ENCODE data around the gene ENOX2. TPM values are rescaled to one million over a fixed set of nuclear protein-coding genes. Genes with fewer than 3 reads are reported as not detected.
A peak's percentile ranks its signal among the peaks of the same experiment; 100 is the strongest.

Gene ENOX2
- total RNA-seq, 2 donors from 2014 or later, result 16.6 to 19.8 TPM

GRCh38 chrX:130874751-130875150 lies 28.3 kb downstream of the ENOX2 start:
- H3K27ac Mint-ChIP-seq, result no peak overlapping the region
- DNase-seq (ENCODE audit: low spot score), result no peak
- peaks cover 0 to 5% of the 10 kb centered on the region in 2 donors for H3K4me1 Mint-ChIP-seq (ENCODE audit: low read depth in 2 of 2)
- H3K27me3 Mint-ChIP-seq, result peaks cover 0 to 7% of the 10 kb centered on the region in 2 donors
- H3K4me3 Mint-ChIP-seq, result no peak overlapping the region
- H3K36me3 Mint-ChIP-seq, result no peaks in the 10 kb centered on the region
- ATAC-seq, result no peak
- H3K9me3 Mint-ChIP-seq, result no peaks in the 10 kb centered on the region

GRCh38 chrX:130869239-130869638 lies 33.8 kb downstream of the ENOX2 start:
- no peaks in the 10 kb centered on the region for H3K4me1 Mint-ChIP-seq (ENCODE audit: low read depth in 2 of 2)
- no peaks in the 10 kb centered on the region for H3K9me3 Mint-ChIP-seq

GRCh38 chrX:130861462-130861861 lies 41.5 kb downstream of the ENOX2 start:
- DNase-seq (ENCODE audit: low spot score) (no peak), ATAC-seq (no peak)
- Mint-ChIP-seq H3K4me1 (ENCODE audit: low read depth in 2 of 2) (no peaks in the 10 kb centered on the region), H3K36me3 (no peaks in the 10 kb centered on the region), H3K27me3 (no peaks in the 10 kb centered on the region), H3K27ac (no peak overlapping the region), H3K9me3 (no peaks in the 10 kb centered on the region), H3K4me3 (no peak overlapping the region)

More at GRCh38 chrX:130869239-130869638, 33.8 kb downstream of the ENOX2 start:
- Mint-ChIP-seq H3K27ac (no peak overlapping the region), H3K36me3 (no peaks in the 10 kb centered on the region), H3K27me3 (peaks cover 0 to 10% of the 10 kb centered on the region in 2 donors), H3K4me3 (no peak overlapping the region)
- ATAC-seq (no peak), DNase-seq (ENCODE audit: low spot score) (no peak)

- DNase-seq (ENCODE audit: low spot score) (no peak), ATAC-seq (peak in 1 of 2 donors; percentile 69)
- Mint-ChIP-seq H3K36me3 (no peaks in the 10 kb centered on the region), H3K27me3 (no peaks in the 10 kb centered on the region), H3K9me3 (no peaks in the 10 kb centered on the region), H3K4me3 (no peak overlapping the region), H3K27ac (no peak overlapping the region), H3K4me1 (ENCODE audit: low read depth in 2 of 2) (no peaks in the 10 kb centered on the region)
These were observed 45.8 kb downstream of the ENOX2 start for GRCh38 chrX:130857207-130857606.

GRCh38 chrX:130851569-130851968 lies 51.4 kb downstream of the ENOX2 start:
- no peaks in the 10 kb centered on the region for H3K9me3 Mint-ChIP-seq
- peaks cover 0 to 2% of the 10 kb centered on the region in 2 donors for H3K27me3 Mint-ChIP-seq
- ATAC-seq (no peak), DNase-seq (ENCODE audit: low spot score) (no peak)
- no peak overlapping the region for H3K4me3 Mint-ChIP-seq
- no peaks in the 10 kb centered on the region for H3K36me3 Mint-ChIP-seq
- peaks cover 5 to 8% of the 10 kb centered on the region in 2 donors for H3K4me1 Mint-ChIP-seq (ENCODE audit: low read depth in 2 of 2)
- no peak overlapping the region for H3K27ac Mint-ChIP-seq

GRCh38 chrX:130848763-130849162 lies 54.2 kb downstream of the ENOX2 start:
- no peaks in the 10 kb centered on the region for H3K36me3 Mint-ChIP-seq
- DNase-seq (ENCODE audit: low spot score) (no peak), ATAC-seq (no peak)
- peaks cover 0 to 2% of the 10 kb centered on the region in 2 donors for H3K27me3 Mint-ChIP-seq
- H3K4me3 Mint-ChIP-seq, result no peak overlapping the region
- H3K27ac Mint-ChIP-seq, result no peak overlapping the region
- H3K4me1 Mint-ChIP-seq (ENCODE audit: low read depth in 2 of 2), result peaks cover 5 to 8% of the 10 kb centered on the region in 2 donors
- no peaks in the 10 kb centered on the region for H3K9me3 Mint-ChIP-seq

- H3K27me3 Mint-ChIP-seq, result peaks cover 0 to 7% of the 10 kb centered on the region in 2 donors
- no peaks in the 10 kb centered on the region for H3K9me3 Mint-ChIP-seq
- no peak overlapping the region for H3K27ac Mint-ChIP-seq
- ATAC-seq (no peak), DNase-seq (ENCODE audit: low spot score) (no peak)
- peaks cover 8 to 11% of the 10 kb centered on the region in 2 donors for H3K4me1 Mint-ChIP-seq (ENCODE audit: low read depth in 2 of 2)
- no peak overlapping the region for H3K4me3 Mint-ChIP-seq
- H3K36me3 Mint-ChIP-seq, result no peaks in the 10 kb centered on the region
These were observed 56.3 kb downstream of the ENOX2 start for GRCh38 chrX:130846746-130847145.

- Mint-ChIP-seq H3K4me1 (ENCODE audit: low read depth in 2 of 2) (peaks cover 0 to 6% of the 10 kb centered on the region in 2 donors), H3K36me3 (no peaks in the 10 kb centered on the region), H3K27me3 (peaks cover 0 to 4% of the 10 kb centered on the region in 2 donors), H3K27ac (no peak overlapping the region), H3K9me3 (no peaks in the 10 kb centered on the region), H3K4me3 (no peak overlapping the region)
- DNase-seq (ENCODE audit: low spot score) (no peak), ATAC-seq (no peak)
These were observed 61.2 kb downstream of the ENOX2 start for GRCh38 chrX:130841776-130842175.

GRCh38 chrX:130840345-130840744 lies 62.7 kb downstream of the ENOX2 start:
- DNase-seq (ENCODE audit: low spot score) (no peak), ATAC-seq (no peak)
- Mint-ChIP-seq H3K27me3 (peaks cover 0 to 4% of the 10 kb centered on the region in 2 donors), H3K27ac (no peak overlapping the region), H3K9me3 (no peaks in the 10 kb centered on the region), H3K4me1 (ENCODE audit: low read depth in 2 of 2) (peaks cover 0 to 6% of the 10 kb centered on the region in 2 donors), H3K36me3 (no peaks in the 10 kb centered on the region), H3K4me3 (no peak overlapping the region)

- no peaks in the 10 kb centered on the region for H3K36me3 Mint-ChIP-seq
These were observed 66.6 kb downstream of the ENOX2 start for GRCh38 chrX:130836447-130836846.

GRCh38 chrX:130834830-130835229 lies 68.2 kb downstream of the ENOX2 start:
- no peaks in the 10 kb centered on the region for H3K9me3 Mint-ChIP-seq
- no peak overlapping the region for H3K4me3 Mint-ChIP-seq
- no peak for ATAC-seq
- H3K4me1 Mint-ChIP-seq (ENCODE audit: low read depth in 2 of 2), result peaks cover 7 to 20% of the 10 kb centered on the region in 2 donors
- H3K36me3 Mint-ChIP-seq, result no peaks in the 10 kb centered on the region
- DNase-seq (ENCODE audit: low spot score), result no peak
- H3K27me3 Mint-ChIP-seq, result peaks cover 0 to 7% of the 10 kb centered on the region in 2 donors
- H3K27ac Mint-ChIP-seq, result no peak overlapping the region

More at GRCh38 chrX:130836447-130836846, 66.6 kb downstream of the ENOX2 start:
- Mint-ChIP-seq H3K4me3 (no peak overlapping the region), H3K9me3 (no peaks in the 10 kb centered on the region), H3K4me1 (ENCODE audit: low read depth in 2 of 2) (peaks cover 4 to 13% of the 10 kb centered on the region in 2 donors), H3K27me3 (peaks cover 0 to 4% of the 10 kb centered on the region in 2 donors), H3K27ac (no peak overlapping the region)
- ATAC-seq (no peak), DNase-seq (ENCODE audit: low spot score) (no peak)

GRCh38 chrX:130834149-130834548 lies 68.9 kb downstream of the ENOX2 start:
- ATAC-seq, result no peak
- H3K4me1 Mint-ChIP-seq (ENCODE audit: low read depth in 2 of 2), result peaks cover 7 to 20% of the 10 kb centered on the region in 2 donors

GRCh38 chrX:130831347-130831722 lies 71.7 kb downstream of the ENOX2 start:
- DNase-seq (ENCODE audit: low spot score) (no peak), ATAC-seq (no peak)
- H3K4me1 Mint-ChIP-seq (ENCODE audit: low read depth in 2 of 2), result peaks cover 7 to 20% of the 10 kb centered on the region in 2 donors
- peaks cover 0 to 7% of the 10 kb centered on the region in 2 donors for H3K27me3 Mint-ChIP-seq
- H3K9me3 Mint-ChIP-seq, result no peaks in the 10 kb centered on the region
- H3K36me3 Mint-ChIP-seq, result no peaks in the 10 kb centered on the region
- no peak overlapping the region for H3K27ac Mint-ChIP-seq
- H3K4me3 Mint-ChIP-seq, result no peak overlapping the region

More at GRCh38 chrX:130834149-130834548, 68.9 kb downstream of the ENOX2 start:
- Mint-ChIP-seq H3K27me3 (peaks cover 0 to 7% of the 10 kb centered on the region in 2 donors), H3K9me3 (no peaks in the 10 kb centered on the region), H3K27ac (no peak overlapping the region), H3K4me3 (no peak overlapping the region), H3K36me3 (no peaks in the 10 kb centered on the region)
- DNase-seq (ENCODE audit: low spot score), result no peak

GRCh38 chrX:130830599-130831346 lies 72.2 kb downstream of the ENOX2 start:
- H3K9me3 Mint-ChIP-seq, result no peaks in the 10 kb centered on the region
- H3K4me3 Mint-ChIP-seq, result no peak overlapping the region
- H3K36me3 Mint-ChIP-seq, result no peaks in the 10 kb centered on the region
- no peak for ATAC-seq
- peaks cover 0 to 7% of the 10 kb centered on the region in 2 donors for H3K27me3 Mint-ChIP-seq
- DNase-seq (ENCODE audit: low spot score), result no peak
- peaks cover 7 to 20% of the 10 kb centered on the region in 2 donors for H3K4me1 Mint-ChIP-seq (ENCODE audit: low read depth in 2 of 2)
- H3K27ac Mint-ChIP-seq, result no peak overlapping the region
